SU-DHL-6 (cell line): ENCODE data around the gene ACLY.

Experiments used
- H2AFZ ChIP-seq: fragments of 200-600 bp; sonication (generic); 2 replicates; pipeline ENCODE4 v1.6.1; 2014; ENCODE audit warnings: low read depth, mild to moderate bottlenecking, moderate library complexity, mixed read lengths, antibody characterized with exemption, low read length; ENCODE audit not compliant: severe bottlenecking
- H3F3A ChIP-seq: fragments of 200-600 bp; shearing (Covaris generic); 2 replicates; pipeline ENCODE4 v1.6.0; 2016; ENCODE audit warnings: antibody characterized with exemption, mild to moderate bottlenecking; ENCODE audit not compliant: insufficient read depth
- H3K27ac ChIP-seq: fragments of 200-600 bp; sonication (generic); 2 replicates; pipeline ENCODE4 v1.5.1; 2016; ENCODE audit warnings: low read depth, mild to moderate bottlenecking, low read length, moderate library complexity, mixed read lengths
- H3K27me3 ChIP-seq: fragments of 200-600 bp; sonication (generic), shearing (Covaris generic); 2 replicates; pipeline ENCODE4 v1.6.0; 2014; ENCODE audit warnings: mild to moderate bottlenecking, low read length
- H3K36me3 ChIP-seq: fragments of 200-600 bp; sonication (generic); 2 replicates; pipeline ENCODE4 v1.6.1; 2014; ENCODE audit warnings: mild to moderate bottlenecking, low read length, mixed read lengths
- H3K4me2 ChIP-seq: fragments of 300-600, 200-600 bp; shearing (Covaris generic), sonication (generic); 2 replicates; pipeline ENCODE4 v1.6.0; 2014; ENCODE audit warnings: low read length, low read depth, mild to moderate bottlenecking; ENCODE audit not compliant: poor library complexity, severe bottlenecking
- H3K4me3 ChIP-seq: fragments of 200-600 bp; sonication (generic); 2 replicates; pipeline ENCODE4 v1.5.1; 2014; ENCODE audit warnings: antibody characterized with exemption, low read length, mild to moderate bottlenecking, mixed read lengths; ENCODE audit not compliant: insufficient read depth, poor library complexity, severe bottlenecking
- H3K79me2 ChIP-seq: fragments of 200-600 bp; sonication (generic); 2 replicates; pipeline ENCODE4 v1.6.1; 2014; ENCODE audit warnings: mild to moderate bottlenecking, low read length, moderate library complexity; ENCODE audit not compliant: insufficient read depth
- H3K9ac ChIP-seq: fragments of 200-600 bp; sonication (generic); 2 replicates; pipeline ENCODE4 v1.7.0; 2014; ENCODE audit warnings: mild to moderate bottlenecking, low read length
- H3K9me2 ChIP-seq: fragments of 200-600 bp; sonication (generic); replicated peaks from 2 replicates; pipeline ENCODE4 v1.6.1; 2014; ENCODE audit warnings: low read length; ENCODE audit not compliant: insufficient read depth
- H3K9me3 ChIP-seq: fragments of 200-600 bp; sonication (generic); 2 replicates; pipeline ENCODE4 v1.6.1; 2014; ENCODE audit warnings: low read length, mixed read lengths; ENCODE audit not compliant: insufficient read depth
- H4K20me1 ChIP-seq: fragments of 200-600 bp; sonication (generic); 2 replicates; pipeline ENCODE4 v1.6.1; 2014; ENCODE audit warnings: low read depth, mild to moderate bottlenecking, antibody characterized with exemption, low read length, moderate library complexity, mixed read lengths
- EZH2phosphoT487 ChIP-seq: fragments of 200-600 bp; sonication (generic), shearing (Covaris generic); conservative IDR thresholded peaks from 2 replicates; pipeline ENCODE4 v1.6.1; 2018; ENCODE audit warnings: mild to moderate bottlenecking, antibody characterized with exemption, low read length, moderate library complexity, mixed read lengths
- TF ChIP-seq, protein P1 (sequence below): fragments of 200-600 bp; sonication (generic); IDR thresholded peaks from one replicate; pipeline ENCODE4 v1.5.1; 2017; ENCODE audit warnings: antibody characterized with exemption, mild to moderate bottlenecking, low read length, moderate library complexity; ENCODE audit not compliant: insufficient read depth, poor library complexity, severe bottlenecking

The ACLY gene

DNA sequence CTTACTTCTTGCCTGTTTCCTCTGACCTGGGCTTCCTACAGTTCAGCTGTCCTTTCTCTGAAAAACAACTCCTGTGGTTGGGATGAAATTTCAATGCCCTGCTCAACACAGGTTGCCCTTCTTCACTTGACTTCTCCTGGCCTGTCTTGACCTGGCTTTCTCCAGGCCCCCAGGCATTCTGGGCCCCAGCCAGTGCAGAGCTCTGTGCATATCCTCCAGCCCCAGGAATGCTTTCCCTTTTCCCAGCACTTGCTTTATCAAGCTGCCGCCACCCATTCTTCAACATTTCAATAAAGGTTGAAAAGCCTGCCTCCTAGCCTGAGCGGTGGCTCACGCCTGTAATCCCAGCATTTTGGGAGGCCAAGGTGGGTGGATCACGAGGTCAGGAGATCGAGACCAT lies 22.4 kb upstream of the ACLY start:
- H3K4me3 ChIP-seq, result no peak overlapping the region
- no peaks in the 10 kb centered on the region for H3K36me3 ChIP-seq
- H3F3A ChIP-seq, result no peaks in the 10 kb centered on the region
- no peak overlapping the region for H2AFZ ChIP-seq
- H3K9me3 ChIP-seq, result no peaks in the 10 kb centered on the region
- no peaks in the 10 kb centered on the region for H4K20me1 ChIP-seq
- H3K27ac ChIP-seq, result no peak overlapping the region
- H3K79me2 ChIP-seq, result no peaks in the 10 kb centered on the region
- H3K4me2 ChIP-seq, result no peak overlapping the region
- no peaks in the 10 kb centered on the region for H3K27me3 ChIP-seq
- H3K9ac ChIP-seq, result no peak overlapping the region
- TF ChIP-seq EZH2phosphoT487, result no peak
- TF ChIP-seq, protein P1, sequence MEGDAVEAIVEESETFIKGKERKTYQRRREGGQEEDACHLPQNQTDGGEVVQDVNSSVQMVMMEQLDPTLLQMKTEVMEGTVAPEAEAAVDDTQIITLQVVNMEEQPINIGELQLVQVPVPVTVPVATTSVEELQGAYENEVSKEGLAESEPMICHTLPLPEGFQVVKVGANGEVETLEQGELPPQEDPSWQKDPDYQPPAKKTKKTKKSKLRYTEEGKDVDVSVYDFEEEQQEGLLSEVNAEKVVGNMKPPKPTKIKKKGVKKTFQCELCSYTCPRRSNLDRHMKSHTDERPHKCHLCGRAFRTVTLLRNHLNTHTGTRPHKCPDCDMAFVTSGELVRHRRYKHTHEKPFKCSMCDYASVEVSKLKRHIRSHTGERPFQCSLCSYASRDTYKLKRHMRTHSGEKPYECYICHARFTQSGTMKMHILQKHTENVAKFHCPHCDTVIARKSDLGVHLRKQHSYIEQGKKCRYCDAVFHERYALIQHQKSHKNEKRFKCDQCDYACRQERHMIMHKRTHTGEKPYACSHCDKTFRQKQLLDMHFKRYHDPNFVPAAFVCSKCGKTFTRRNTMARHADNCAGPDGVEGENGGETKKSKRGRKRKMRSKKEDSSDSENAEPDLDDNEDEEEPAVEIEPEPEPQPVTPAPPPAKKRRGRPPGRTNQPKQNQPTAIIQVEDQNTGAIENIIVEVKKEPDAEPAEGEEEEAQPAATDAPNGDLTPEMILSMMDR, result no peak
- H3K9me2 ChIP-seq, result no peaks in the 10 kb centered on the region

DNA sequence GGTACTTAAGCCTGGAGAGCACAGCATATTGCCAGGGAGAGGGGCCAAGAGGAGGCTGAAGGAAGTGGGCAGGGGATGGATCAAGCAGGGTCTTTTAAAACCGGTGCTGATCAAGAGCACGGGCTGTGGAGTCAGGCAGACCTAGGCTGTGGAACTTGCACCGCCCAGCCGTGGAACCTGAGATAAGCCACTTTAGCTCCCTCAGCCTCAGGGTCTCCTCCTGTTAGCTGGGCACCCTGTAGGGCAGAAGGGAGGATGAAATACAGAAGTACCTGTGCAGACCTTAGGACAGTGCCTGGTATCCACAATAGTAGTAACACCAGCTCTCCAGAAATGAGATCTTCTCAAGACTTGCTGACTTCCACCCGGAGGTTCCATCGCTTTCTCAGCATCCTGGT lies 20.9 kb upstream of the ACLY start:
- no peaks in the 10 kb centered on the region for H4K20me1 ChIP-seq
- no peak overlapping the region for H3K27ac ChIP-seq
- no peaks in the 10 kb centered on the region for H3K9me2 ChIP-seq
- no peaks in the 10 kb centered on the region for H3K9me3 ChIP-seq
- H3K36me3 ChIP-seq, result no peaks in the 10 kb centered on the region
- H3K79me2 ChIP-seq, result no peaks in the 10 kb centered on the region
- H3K9ac ChIP-seq, result no peak overlapping the region
- TF ChIP-seq EZH2phosphoT487, result no peak
- no peak overlapping the region for H2AFZ ChIP-seq
- H3F3A ChIP-seq, result no peaks in the 10 kb centered on the region
- H3K4me2 ChIP-seq, result no peak overlapping the region
- no peak overlapping the region for H3K4me3 ChIP-seq
- H3K27me3 ChIP-seq, result no peaks in the 10 kb centered on the region

DNA sequence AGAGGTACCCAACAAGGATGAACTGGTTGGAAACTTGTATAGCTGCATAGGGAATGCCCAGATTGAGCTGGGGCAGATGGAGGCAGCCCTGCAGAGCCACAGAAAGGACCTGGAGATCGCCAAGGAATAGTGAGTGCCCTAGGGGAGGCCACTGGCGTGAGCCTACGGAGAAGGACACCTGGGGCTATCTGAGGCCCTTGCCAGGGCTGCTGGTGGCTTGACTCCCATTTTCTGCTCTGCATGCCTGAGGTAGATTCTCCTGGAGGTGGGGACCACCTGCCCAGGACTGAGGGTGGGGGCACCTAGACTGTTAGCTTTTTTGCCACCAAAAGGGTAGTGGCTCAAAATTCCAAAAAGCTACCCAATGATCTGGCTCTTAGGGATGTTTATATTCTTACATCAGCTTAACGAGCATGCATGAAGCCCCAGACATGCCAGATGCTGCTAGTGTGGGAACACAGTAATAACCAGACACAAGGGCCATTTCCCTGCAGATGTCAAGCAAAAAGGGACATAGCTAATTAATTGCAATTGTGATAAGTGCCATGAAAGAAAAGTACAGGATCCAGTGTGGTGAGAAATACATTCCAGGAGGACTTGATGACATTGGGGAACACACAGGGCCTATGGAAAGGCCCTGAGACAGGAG lies 20.4 kb upstream of the ACLY start:
- TF ChIP-seq, protein P1, result no peak
- TF ChIP-seq EZH2phosphoT487, result no peak
- Histone ChIP-seq H3K9ac (no peak overlapping the region), H2AFZ (no peak overlapping the region), H3F3A (no peaks in the 10 kb centered on the region), H3K4me2 (no peak overlapping the region), H3K36me3 (no peaks in the 10 kb centered on the region), H3K27ac (no peak overlapping the region), H3K4me3 (no peak overlapping the region), H3K9me2 (no peaks in the 10 kb centered on the region), H3K9me3 (no peaks in the 10 kb centered on the region), H3K27me3 (no peaks in the 10 kb centered on the region), H4K20me1 (no peaks in the 10 kb centered on the region), H3K79me2 (no peaks in the 10 kb centered on the region)
